Testis (tissue), 3 donors: Measurements from ENCODE around the gene CAMTA1. TPM values are rescaled to one million over a fixed set of nuclear protein-coding genes. Genes with fewer than 3 reads are reported as not detected.
A peak's percentile ranks its signal among the peaks of the same experiment; 100 is the strongest.
"Not testable (repeated sequence)": the region's sequence is repeated elsewhere in the genome, so short reads cannot be mapped to it uniquely, and the experiment has no call there.

ENCODE experiments used
- DNase-seq: peaks from one replicate; pipeline ENCODE4 v3.0.0-alpha.2; 2019
- H3K27ac ChIP-seq, 2 donors: fragments of 200-600 bp; sonication (generic); one replicate each; pipeline ENCODE4 v1.5.1; 2019
- H3K27me3 ChIP-seq: fragments of 200-600 bp; sonication (generic); one replicate; pipeline ENCODE4 v1.5.1; 2019
- H3K36me3 ChIP-seq: fragments of 200-600 bp; sonication (generic); one replicate; pipeline ENCODE4 v1.5.1; 2017; ENCODE audit warnings: low read depth; ENCODE audit errors: missing control alignments
- H3K4me1 ChIP-seq: fragments of 200-600 bp; sonication (generic); one replicate; pipeline ENCODE4 v1.5.1; 2019
- H3K4me3 ChIP-seq, 2 donors: fragments of 200-600 bp; sonication (generic); one replicate each; pipeline ENCODE4 v1.5.1; 2017 to 2019
- H3K9me3 ChIP-seq: fragments of 200-600 bp; sonication (generic); one replicate; pipeline ENCODE4 v1.5.1; 2017
- CTCF ChIP-seq, 3 experiments: fragments of 450-650 bp in 2 of 3; fragments of 200-600 bp in 1 of 3; sonication (generic) in 1 of 3; IDR thresholded peaks; one replicate each; pipeline ENCODE4 v1.5.1; 2016 to 2019; ENCODE audit warnings: antibody characterized with exemption in 3 of 3, mild to moderate bottlenecking in 2 of 3, moderate library complexity in 1 of 3
- POLR2A ChIP-seq: fragments of 450-650 bp; IDR thresholded peaks from one replicate; pipeline ENCODE4 v1.6.1; 2017; ENCODE audit warnings: antibody characterized with exemption, mild to moderate bottlenecking, moderate library complexity
- WGBS, 2 donors: methylation state at CpG; one replicate each; pipeline ENCODE4 v1.1.5; 2018; 5-methylcytosine and 5-hydroxymethylcytosine counted together
- intact Hi-C: fragments of 100-400 bp; cut with DNase I; formaldehyde crosslinking; loops from one replicate; pipeline ENCODE4 v1.15.1; 2023; ENCODE audit warnings: low total_unique reads
- polyA plus RNA-seq: library from polyadenylated mRNA; stranded (reverse); fragments of 350-450 nt; fragmentation: Illumina TruSeq; extraction: RNeasy Lipid Tissue Mini Kit (QIAGEN cat#74804); gene quantifications from one replicate; pipeline ENCODE4 v1.2.3, GENCODE V29; 2014; ENCODE audit warnings: low read depth, low replicate concordance; ENCODE audit not compliant: insufficient read depth
- total RNA-seq, 2 donors: library from RNA; depleted of rRNA; stranded (reverse); fragments of >200 nt; gene quantifications; one replicate each; pipeline ENCODE4 v1.2.3, GENCODE V29; 2016

The CAMTA1 gene
- total and polyA plus RNA-seq, 3 donors from 2014 or later, result 116 to 158 (median 119) TPM

GRCh38 chr1:7789828-7790227 is 1004.6 kb downstream of the CAMTA1 start:
- Histone ChIP-seq H3K9me3 (no peaks in the 10 kb centered on the region), H3K36me3 (no peaks in the 10 kb centered on the region), H3K27me3 (no peaks in the 10 kb centered on the region), H3K27ac (no peak overlapping the region), H3K4me1 (peaks cover 4% of the 10 kb centered on the region), H3K4me3 (no peak overlapping the region)
- DNase-seq, result no peak
- WGBS, 2 donors, result 69 to 76% methylated on average over 5 of the region's 5 CpGs
- intact Hi-C loops, result no loop called here
- TF ChIP-seq CTCF (IDR thresholded peaks at IDR 0.05) (no peak), POLR2A (no peak)

- intact Hi-C loops, H3K4me1 ChIP-seq, H3K9me3 ChIP-seq, H3K27me3 ChIP-seq, H3K4me3 ChIP-seq, DNase-seq, H3K36me3 ChIP-seq, H3K27ac ChIP-seq: not testable (repeated sequence)
- 96 to 97% methylated on average over 3 of the region's 3 CpGs for WGBS, 2 donors
Observed at GRCh38 chr1:7791027-7791426, 1005.8 kb downstream of the CAMTA1 start.

- DNase-seq, result no peak
- Histone ChIP-seq H3K27me3 (no peaks in the 10 kb centered on the region), H3K27ac (no peak overlapping the region), H3K4me3 (no peak overlapping the region), H3K9me3 (no peaks in the 10 kb centered on the region), H3K36me3 (no peaks in the 10 kb centered on the region), H3K4me1 (no peaks in the 10 kb centered on the region)
- WGBS, 2 donors, result 82 to 91% methylated on average over 12 of the region's 12 CpGs
- intact Hi-C loops, result no loop called here
- no peak for TF ChIP-seq CTCF (IDR thresholded peaks at IDR 0.05)
- TF ChIP-seq POLR2A, result no peak
Observed at GRCh38 chr1:7795406-7795805, 1010.2 kb downstream of the CAMTA1 start.

GRCh38 chr1:7805460-7805859 is 1020.2 kb downstream of the CAMTA1 start:
- no peak overlapping the region for H3K27ac ChIP-seq
- no peaks in the 10 kb centered on the region for H3K36me3 ChIP-seq
- no peaks in the 10 kb centered on the region for H3K4me1 ChIP-seq
- TF ChIP-seq CTCF (IDR thresholded peaks at IDR 0.05) (no peak), POLR2A (no peak)
- H3K9me3 ChIP-seq, result no peaks in the 10 kb centered on the region
- no peaks in the 10 kb centered on the region for H3K27me3 ChIP-seq
- WGBS, 2 donors, result 86 to 93% methylated on average over 9 of the region's 9 CpGs
- intact Hi-C loops, result no loop called here
- H3K4me3 ChIP-seq, result no peak overlapping the region
- no peak for DNase-seq

- Histone ChIP-seq H3K4me3 (no peak overlapping the region), H3K4me1 (no peaks in the 10 kb centered on the region), H3K27ac (no peak overlapping the region), H3K27me3 (no peaks in the 10 kb centered on the region), H3K36me3 (no peaks in the 10 kb centered on the region), H3K9me3 (no peaks in the 10 kb centered on the region)
- TF ChIP-seq POLR2A (no peak), CTCF (IDR thresholded peaks at IDR 0.05) (peak in 2 of 3 experiments; percentile 8 to 51)
- WGBS, 2 donors, result 55 to 59% methylated on average over 1 of the region's 1 CpG
- DNase-seq, result no peak
- intact Hi-C loops, result no loop called here
Observed at GRCh38 chr1:7808253-7808844, 1023.1 kb downstream of the CAMTA1 start.
